Neural progenitor cell (in vitro differentiated cells): Measurements from ENCODE around the gene ZFP1. TPM values are rescaled to one million over a fixed set of nuclear protein-coding genes. Genes with fewer than 3 reads are reported as not detected.

Experiments used
- DNase-seq: peaks from one replicate; pipeline ENCODE4 v3.0.0-alpha.2; 2016; ENCODE audit warnings: low spot score
- H2AFZ ChIP-seq: fragments of 200-600 bp; sonication (generic); replicated peaks from 2 replicates; pipeline ENCODE4 v1.6.1; 2016; ENCODE audit warnings: antibody characterized with exemption
- H3F3A ChIP-seq: fragments of 200-600 bp; sonication (generic); 2 replicates; pipeline ENCODE4 v1.6.1; 2016; ENCODE audit warnings: antibody characterized with exemption, low read depth
- H3K27ac ChIP-seq: fragments of 200-600 bp; sonication (generic); 2 replicates; pipeline ENCODE4 v1.5.1; 2016; ENCODE audit warnings: mild to moderate bottlenecking
- H3K27me3 ChIP-seq: fragments of 200-600 bp; sonication (generic); 2 replicates; pipeline ENCODE4 v1.6.1; 2016; ENCODE audit warnings: mild to moderate bottlenecking, moderate library complexity
- H3K36me3 ChIP-seq: fragments of 200-600 bp; sonication (generic); 2 replicates; pipeline ENCODE4 v1.5.1; 2016
- H3K4me1 ChIP-seq: fragments of 200-600 bp; sonication (generic); 2 replicates; pipeline ENCODE4 v1.6.1; 2016; ENCODE audit warnings: mixed run types
- H3K4me2 ChIP-seq: fragments of 200-600 bp; sonication (generic); 2 replicates; pipeline ENCODE4 v1.6.1; 2016
- H3K4me3 ChIP-seq: fragments of 200-600 bp; sonication (generic); 2 replicates; pipeline ENCODE4 v1.5.1; 2016
- H3K79me2 ChIP-seq: fragments of 200-600 bp; sonication (generic); 2 replicates; pipeline ENCODE4 v1.6.1; 2016; ENCODE audit warnings: low read depth
- H3K9ac ChIP-seq: fragments of 200-600 bp; sonication (generic); 2 replicates; pipeline ENCODE4 v1.6.1; 2016
- H3K9me3 ChIP-seq: fragments of 200-600 bp; sonication (generic); 2 replicates; pipeline ENCODE4 v1.5.1; 2016; ENCODE audit warnings: low read depth
- H4K20me1 ChIP-seq: fragments of 200-600 bp; sonication (generic); 2 replicates; pipeline ENCODE4 v1.6.1; 2016; ENCODE audit warnings: low read depth
- H3K27ac Mint-ChIP-seq: 3 replicates; pipeline ENCODE4 v1.8.0; 2021; ENCODE audit warnings: mixed read lengths
- H3K27me3 Mint-ChIP-seq: 2 replicates; pipeline ENCODE4 v1.8.0; 2022; ENCODE audit warnings: low read depth, mild to moderate bottlenecking, inconsistent platforms, moderate library complexity, mixed read lengths; ENCODE audit not compliant: insufficient read depth
- H3K36me3 Mint-ChIP-seq: 3 replicates; pipeline ENCODE4 v1.8.0; 2021; ENCODE audit warnings: mixed read lengths
- H3K4me1 Mint-ChIP-seq: 3 replicates; pipeline ENCODE4 v1.8.0; 2021; ENCODE audit warnings: mixed read lengths
- H3K4me3 Mint-ChIP-seq: 3 replicates; pipeline ENCODE4 v1.8.0; 2021; ENCODE audit warnings: mild to moderate bottlenecking, moderate library complexity, mixed read lengths
- H3K9me3 Mint-ChIP-seq: 3 replicates; pipeline ENCODE4 v1.8.0; 2020; ENCODE audit warnings: mixed read lengths
- CTCF ChIP-seq: fragments of 200-600 bp; sonication (generic); IDR thresholded peaks from 2 replicates; pipeline ENCODE4 v1.5.1; 2017; ENCODE audit warnings: antibody characterized with exemption, mild to moderate bottlenecking
- EZH2 ChIP-seq: fragments of 200-600 bp; sonication (generic); IDR thresholded peaks from 2 replicates; pipeline ENCODE4 v1.6.1; 2017; ENCODE audit warnings: antibody characterized with exemption, mild to moderate bottlenecking, moderate library complexity
- EZH2phosphoT487 ChIP-seq: fragments of 200-600 bp; sonication (generic); IDR thresholded peaks from 2 replicates; pipeline ENCODE4 v1.6.1; 2017; ENCODE audit warnings: antibody characterized with exemption
- total RNA-seq: library from RNA; depleted of rRNA; stranded (reverse); fragments of >200 nt; gene quantifications from 2 replicates; pipeline ENCODE4 v1.2.3, GENCODE V29; 2015; ENCODE audit warnings: low replicate concordance

Gene ZFP1
- total RNA-seq, 1 donor from 2014 or later, result 35.4 TPM

GRCh38 chr16:75181630-75182029, 33.3 kb downstream of the ZFP1 start:
- H3K4me3 Mint-ChIP-seq, result no peak overlapping the region
- H3K9me3 Mint-ChIP-seq, result peaks cover 45% of the 10 kb centered on the region
- no peaks in the 10 kb centered on the region for H3K4me1 ChIP-seq
- no peaks in the 10 kb centered on the region for H3K9me3 ChIP-seq
- no peaks in the 10 kb centered on the region for H3F3A ChIP-seq
- no peaks in the 10 kb centered on the region for H3K36me3 ChIP-seq
- no peaks in the 10 kb centered on the region for H4K20me1 ChIP-seq
- DNase-seq, result no peak
- H3K4me3 ChIP-seq, result no peak overlapping the region
- no peaks in the 10 kb centered on the region for H3K27me3 ChIP-seq
- H3K4me2 ChIP-seq, result no peak overlapping the region
- no peak overlapping the region for H3K9ac ChIP-seq
- TF ChIP-seq EZH2 (no peak), EZH2phosphoT487 (no peak), CTCF (no peak)
- peaks cover 1% of the 10 kb centered on the region for H3K36me3 Mint-ChIP-seq
- H3K79me2 ChIP-seq, result no peaks in the 10 kb centered on the region
- H3K27me3 Mint-ChIP-seq, result peaks cover 3% of the 10 kb centered on the region
- no peak overlapping the region for H3K27ac ChIP-seq
- no peak overlapping the region for H2AFZ ChIP-seq
- no peaks in the 10 kb centered on the region for H3K4me1 Mint-ChIP-seq
- H3K27ac Mint-ChIP-seq, result no peak overlapping the region

- Mint-ChIP-seq H3K27me3 (no peaks in the 10 kb centered on the region), H3K9me3 (peaks cover 20% of the 10 kb centered on the region), H3K36me3 (no peaks in the 10 kb centered on the region), H3K4me3 (no peak overlapping the region), H3K27ac (no peak overlapping the region), H3K4me1 (no peaks in the 10 kb centered on the region)
- Histone ChIP-seq H3F3A (no peaks in the 10 kb centered on the region), H3K79me2 (no peaks in the 10 kb centered on the region), H4K20me1 (no peaks in the 10 kb centered on the region), H3K4me2 (no peak overlapping the region), H3K4me1 (no peaks in the 10 kb centered on the region), H3K36me3 (no peaks in the 10 kb centered on the region), H3K9ac (no peak overlapping the region), H3K27ac (no peak overlapping the region), H2AFZ (no peak overlapping the region), H3K27me3 (no peaks in the 10 kb centered on the region), H3K4me3 (no peak overlapping the region), H3K9me3 (no peaks in the 10 kb centered on the region)
- TF ChIP-seq EZH2 (no peak), EZH2phosphoT487 (no peak), CTCF (no peak)
- no peak for DNase-seq
Observed at GRCh38 chr16:75188832-75189477, 40.6 kb downstream of the ZFP1 start.

GRCh38 chr16:75189638-75190245, 41.4 kb downstream of the ZFP1 start:
- Histone ChIP-seq H3K4me3 (no peak overlapping the region), H3K9ac (no peak overlapping the region), H3K36me3 (no peaks in the 10 kb centered on the region), H3K4me2 (no peak overlapping the region), H2AFZ (no peak overlapping the region), H4K20me1 (no peaks in the 10 kb centered on the region), H3K79me2 (no peaks in the 10 kb centered on the region), H3K27me3 (no peaks in the 10 kb centered on the region), H3K9me3 (no peaks in the 10 kb centered on the region), H3K4me1 (no peaks in the 10 kb centered on the region), H3F3A (no peaks in the 10 kb centered on the region), H3K27ac (no peak overlapping the region)
- Mint-ChIP-seq H3K9me3 (peaks cover 20% of the 10 kb centered on the region), H3K36me3 (no peaks in the 10 kb centered on the region), H3K27ac (no peak overlapping the region), H3K27me3 (no peaks in the 10 kb centered on the region), H3K4me1 (no peaks in the 10 kb centered on the region), H3K4me3 (no peak overlapping the region)
- no peak for TF ChIP-seq CTCF
- TF ChIP-seq EZH2phosphoT487, result no peak
- no peak for TF ChIP-seq EZH2
- DNase-seq, result no peak
